Head of caudate nucleus (tissue), 42 donors: Measurements from ENCODE around the gene RPS6KA4.

Experiments
- DNase-seq, 42 donors: peaks; one replicate each; pipeline versions ENCODE4 v3.0.0 to v3.0.0-alpha.2; 2020 to 2021; ENCODE audit warnings: mixed read lengths in 7 of 42
- intact Hi-C: fragments of 100-400 bp; cut with DNase I; formaldehyde crosslinking; loops from one replicate; pipeline ENCODE4 v1.15.0; 2022

RPS6KA4 gene

DNA sequence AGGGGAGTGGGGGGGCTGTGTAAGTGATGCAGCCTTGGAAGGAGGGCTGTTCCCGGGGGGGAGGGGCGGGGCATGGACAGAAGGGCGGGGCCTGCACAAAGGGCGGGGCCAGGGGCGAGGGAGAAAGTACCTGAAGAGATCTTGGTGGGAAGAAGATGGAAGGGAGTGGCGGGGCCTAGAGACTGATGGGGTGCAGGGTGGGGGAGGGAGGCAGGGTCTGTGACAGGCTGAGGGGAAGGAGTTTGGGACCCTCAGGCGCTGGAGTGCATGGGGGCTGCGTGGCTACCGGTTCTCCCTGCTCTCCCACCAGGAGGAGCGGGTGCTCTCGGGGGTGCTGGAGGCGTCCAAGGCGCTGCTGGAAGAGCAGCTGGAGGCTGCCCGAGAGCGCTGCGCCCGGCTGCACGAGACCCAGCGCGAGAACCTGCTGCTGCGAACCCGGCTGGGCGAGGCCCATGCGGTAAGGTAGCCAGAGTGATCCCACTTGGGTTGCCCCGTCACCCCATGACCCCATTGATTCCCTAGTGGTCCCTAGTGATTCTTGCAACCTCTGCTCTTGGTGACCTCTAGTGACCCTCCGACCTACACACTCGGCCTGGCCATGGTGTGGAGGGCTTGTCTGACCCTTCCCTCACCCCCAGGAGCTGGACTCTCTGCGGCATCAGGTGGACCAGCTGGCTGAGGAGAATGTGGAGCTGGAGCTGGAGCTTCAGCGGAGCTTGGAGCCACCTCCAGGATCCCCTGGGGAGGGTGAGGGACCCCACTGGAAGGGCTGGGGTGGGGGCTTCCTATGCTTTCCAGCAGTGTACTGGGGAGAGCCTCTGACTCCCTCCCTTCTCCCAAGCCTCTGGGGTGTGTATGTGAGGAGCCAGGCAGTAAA is 15.9 kb upstream of the RPS6KA4 start:
- intact Hi-C loops = no loop called here
- DNase-seq = peak in 5 of 42 donors; percentile 21 to 51 (median 46)

DNA sequence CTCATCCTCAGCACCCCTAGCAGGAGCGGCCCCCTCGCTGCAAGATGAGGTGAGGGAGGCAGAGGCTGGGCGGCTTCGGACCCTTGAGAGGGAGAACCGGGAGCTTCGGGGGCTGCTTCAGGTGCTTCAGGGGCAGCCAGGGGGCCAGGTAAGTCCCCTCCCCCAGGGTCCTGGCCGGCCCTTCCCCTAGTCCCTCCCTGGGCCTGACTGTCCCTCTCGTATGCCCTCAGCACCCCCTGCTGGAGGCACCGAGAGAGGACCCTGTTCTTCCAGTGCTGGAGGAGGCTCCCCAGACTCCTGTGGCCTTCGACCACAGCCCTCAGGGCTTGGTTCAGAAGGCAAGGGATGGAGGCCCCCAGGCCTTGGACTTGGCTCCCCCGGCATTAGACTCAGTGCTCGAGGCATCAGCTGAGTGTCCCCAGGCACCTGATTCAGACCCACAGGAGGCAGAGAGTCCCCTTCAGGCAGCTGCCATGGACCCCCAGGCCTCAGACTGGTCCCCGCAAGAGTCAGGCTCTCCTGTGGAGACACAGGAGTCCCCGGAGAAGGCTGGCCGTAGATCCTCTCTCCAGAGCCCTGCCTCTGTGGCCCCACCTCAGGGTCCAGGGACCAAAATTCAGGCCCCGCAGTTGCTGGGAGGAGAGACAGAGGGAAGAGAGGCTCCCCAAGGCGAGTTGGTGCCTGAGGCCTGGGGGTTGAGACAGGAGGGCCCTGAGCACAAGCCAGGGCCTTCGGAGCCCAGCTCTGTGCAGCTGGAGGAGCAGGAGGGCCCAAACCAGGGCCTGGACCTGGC is 15.0 kb upstream of the RPS6KA4 start:
- intact Hi-C loops = no loop called here
- peak in 5 of 42 donors; percentile 20 to 53 (median 25) for DNase-seq

DNA sequence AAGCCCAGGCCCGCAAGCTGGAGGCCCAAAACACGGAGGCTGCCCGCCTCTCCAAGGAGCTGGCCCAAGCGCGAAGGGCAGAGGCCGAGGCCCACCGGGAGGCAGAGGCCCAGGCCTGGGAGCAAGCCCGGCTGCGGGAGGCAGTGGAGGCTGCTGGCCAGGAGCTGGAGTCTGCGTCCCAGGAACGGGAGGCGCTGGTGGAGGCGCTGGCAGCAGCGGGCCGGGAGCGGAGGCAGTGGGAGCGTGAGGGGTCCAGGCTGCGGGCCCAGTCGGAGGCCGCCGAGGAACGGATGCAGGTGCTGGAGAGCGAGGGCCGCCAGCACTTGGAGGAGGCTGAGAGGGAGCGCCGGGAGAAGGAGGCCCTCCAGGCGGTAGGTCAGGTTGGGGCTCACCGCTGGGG is 14.2 kb upstream of the RPS6KA4 start:
- intact Hi-C loops = no loop called here
- no peak for DNase-seq

GRCh38 chr11:64347193-64347867 is 11.6 kb upstream of the RPS6KA4 start:
- intact Hi-C loops = no loop called here

DNA sequence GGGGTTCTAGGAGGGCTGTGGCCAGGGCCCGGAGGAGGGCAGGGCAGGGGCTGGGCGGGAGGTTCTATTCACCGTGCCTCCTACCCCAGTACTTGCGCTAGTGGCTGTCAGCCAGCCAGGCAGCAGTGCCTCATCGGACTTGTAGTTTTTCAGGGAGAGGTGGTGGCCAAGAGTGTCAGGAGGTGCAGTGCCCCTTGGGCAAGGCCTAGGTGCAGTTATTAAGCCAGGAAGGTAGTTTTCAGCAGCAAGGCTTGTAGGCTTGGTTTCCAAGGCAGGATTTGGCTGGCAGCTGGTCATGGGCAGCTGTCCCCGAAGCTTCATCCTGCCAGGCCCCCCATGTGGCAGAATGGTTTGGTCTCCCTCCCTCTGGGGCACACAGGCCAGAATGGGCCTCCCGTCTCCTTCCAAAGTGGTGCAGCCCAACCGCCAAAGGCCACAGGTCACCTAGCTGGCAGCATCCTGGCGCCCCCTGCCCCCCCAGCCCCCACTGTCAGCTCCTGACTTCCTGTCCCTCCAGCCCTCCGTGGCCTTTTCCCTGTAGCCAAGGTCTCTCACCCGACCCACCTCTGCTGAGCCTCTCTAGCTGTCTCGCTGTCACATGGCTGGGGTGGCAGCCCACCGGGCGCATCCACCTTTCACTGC is 10.5 kb upstream of the RPS6KA4 start:
- no peak for DNase-seq
- intact Hi-C loops = no loop called here

More at GRCh38 chr11:64347193-64347867, 11.6 kb upstream of the RPS6KA4 start:
- no peak for DNase-seq

GRCh38 chr11:64349025-64349387 is 10.0 kb upstream of the RPS6KA4 start:
- DNase-seq = no peak
- intact Hi-C loops = no loop called here

DNA sequence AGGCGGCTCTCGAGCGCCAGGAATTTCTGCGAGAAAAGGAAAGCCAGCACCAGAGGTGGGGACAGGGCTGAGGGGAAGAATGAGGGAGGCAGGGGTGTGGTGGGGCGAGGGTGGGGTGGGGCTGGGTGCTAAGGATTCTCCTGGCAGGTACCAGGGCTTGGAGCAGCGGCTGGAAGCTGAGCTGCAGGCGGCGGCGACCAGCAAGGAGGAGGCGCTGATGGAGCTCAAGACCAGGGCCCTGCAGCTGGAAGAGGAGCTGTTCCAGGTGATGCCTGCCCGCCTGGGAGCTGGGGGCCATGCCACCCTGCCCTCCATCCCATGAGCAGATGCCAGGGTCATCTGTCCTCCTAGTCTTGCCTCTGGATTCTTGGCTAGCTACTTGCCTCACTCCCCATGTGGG is 9.6 kb upstream of the RPS6KA4 start:
- DNase-seq = no peak
- intact Hi-C loops = no loop called here

- no peak for DNase-seq
- intact Hi-C loops = no loop called here
These were observed 7.8 kb upstream of the RPS6KA4 start for GRCh38 chr11:64351136-64351631.

- no peak for DNase-seq
- intact Hi-C loops = no loop called here
These were observed 6.6 kb upstream of the RPS6KA4 start for GRCh38 chr11:64352099-64352994.

DNA sequence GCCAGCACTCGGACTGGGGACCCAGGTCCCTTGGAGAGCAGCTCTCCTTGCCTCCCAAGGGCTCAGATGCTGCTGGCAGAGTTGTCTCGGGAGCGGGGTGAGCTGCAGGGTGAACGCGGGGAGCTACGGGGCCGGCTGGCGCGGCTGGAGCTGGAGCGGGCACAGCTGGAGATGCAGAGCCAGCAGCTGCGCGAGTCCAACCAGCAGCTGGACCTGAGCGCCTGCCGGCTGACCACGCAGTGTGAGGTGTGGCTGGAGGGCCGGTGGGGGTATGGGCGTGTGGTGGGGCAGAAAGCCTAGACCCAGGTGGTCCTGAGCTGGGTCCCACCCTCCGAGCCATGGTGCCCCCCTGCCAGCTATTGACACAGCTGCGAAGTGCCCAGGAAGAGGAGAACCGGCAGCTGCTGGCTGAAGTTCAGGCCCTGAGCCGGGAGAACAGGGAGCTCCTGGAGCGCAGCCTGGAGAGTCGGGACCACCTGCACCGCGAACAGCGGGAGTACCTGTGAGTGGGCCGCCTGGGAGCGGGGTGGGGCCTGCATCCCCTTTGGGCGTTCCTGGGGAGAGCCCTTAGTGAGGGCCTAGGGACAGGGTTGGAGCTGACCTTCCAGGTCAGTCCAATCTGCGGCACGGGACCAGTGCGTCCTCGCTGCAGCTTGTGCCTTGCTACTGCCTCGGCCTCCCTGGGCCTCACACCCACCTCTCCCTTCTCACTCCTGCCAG is 5.8 kb upstream of the RPS6KA4 start:
- intact Hi-C loops = no loop called here

DNA sequence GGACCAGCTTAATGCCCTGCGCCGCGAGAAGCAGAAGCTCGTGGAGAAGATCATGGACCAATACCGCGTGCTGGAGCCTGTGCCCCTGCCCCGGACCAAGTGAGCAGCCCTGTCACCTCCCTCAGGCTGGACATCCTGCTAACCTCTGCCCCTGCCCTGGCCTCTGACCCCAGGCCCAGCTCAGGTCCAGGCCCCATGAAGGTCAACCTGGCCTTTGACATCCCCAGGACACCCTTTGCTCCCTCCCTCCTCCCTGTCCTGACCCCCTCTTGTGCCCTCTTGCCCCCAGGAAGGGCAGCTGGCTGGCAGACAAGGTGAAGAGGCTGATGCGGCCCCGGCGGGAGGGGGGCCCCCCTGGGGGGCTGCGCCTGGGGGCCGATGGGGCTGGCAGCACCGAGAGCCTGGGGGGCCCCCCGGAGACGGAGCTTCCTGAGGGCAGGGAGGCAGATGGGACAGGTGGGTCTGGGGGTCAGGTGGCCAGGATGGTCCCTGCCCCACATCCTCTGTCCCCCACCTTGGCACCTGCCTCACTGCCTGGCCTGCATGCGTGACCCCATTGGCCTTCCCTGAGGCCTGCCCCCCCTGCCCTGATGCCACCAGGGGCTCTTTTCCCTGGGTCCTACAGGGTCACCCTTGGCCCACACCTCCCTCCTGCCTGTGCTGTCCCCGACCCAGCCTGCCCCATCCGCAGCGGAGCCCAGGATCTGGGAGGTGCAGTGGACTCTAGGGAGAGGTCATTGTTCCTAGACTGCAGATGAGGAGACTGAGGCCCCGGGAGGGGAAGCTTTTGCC is 5.1 kb upstream of the RPS6KA4 start:
- intact Hi-C loops = no loop called here

More for the DNA sequence above, 5.8 kb upstream of the RPS6KA4 start:
- DNase-seq = no peak

GRCh38 chr11:64355078-64355940 is 3.7 kb upstream of the RPS6KA4 start:
- intact Hi-C loops = loop anchor here (5.0 kb wide), 1 partner anchor 38 kb away; the partner anchor contains the start of genes PRDX5 and TRMT112
- DNase-seq = peak; percentile 49 to 90 (median 78)

More for the DNA sequence above, 5.1 kb upstream of the RPS6KA4 start:
- DNase-seq = no peak

DNA sequence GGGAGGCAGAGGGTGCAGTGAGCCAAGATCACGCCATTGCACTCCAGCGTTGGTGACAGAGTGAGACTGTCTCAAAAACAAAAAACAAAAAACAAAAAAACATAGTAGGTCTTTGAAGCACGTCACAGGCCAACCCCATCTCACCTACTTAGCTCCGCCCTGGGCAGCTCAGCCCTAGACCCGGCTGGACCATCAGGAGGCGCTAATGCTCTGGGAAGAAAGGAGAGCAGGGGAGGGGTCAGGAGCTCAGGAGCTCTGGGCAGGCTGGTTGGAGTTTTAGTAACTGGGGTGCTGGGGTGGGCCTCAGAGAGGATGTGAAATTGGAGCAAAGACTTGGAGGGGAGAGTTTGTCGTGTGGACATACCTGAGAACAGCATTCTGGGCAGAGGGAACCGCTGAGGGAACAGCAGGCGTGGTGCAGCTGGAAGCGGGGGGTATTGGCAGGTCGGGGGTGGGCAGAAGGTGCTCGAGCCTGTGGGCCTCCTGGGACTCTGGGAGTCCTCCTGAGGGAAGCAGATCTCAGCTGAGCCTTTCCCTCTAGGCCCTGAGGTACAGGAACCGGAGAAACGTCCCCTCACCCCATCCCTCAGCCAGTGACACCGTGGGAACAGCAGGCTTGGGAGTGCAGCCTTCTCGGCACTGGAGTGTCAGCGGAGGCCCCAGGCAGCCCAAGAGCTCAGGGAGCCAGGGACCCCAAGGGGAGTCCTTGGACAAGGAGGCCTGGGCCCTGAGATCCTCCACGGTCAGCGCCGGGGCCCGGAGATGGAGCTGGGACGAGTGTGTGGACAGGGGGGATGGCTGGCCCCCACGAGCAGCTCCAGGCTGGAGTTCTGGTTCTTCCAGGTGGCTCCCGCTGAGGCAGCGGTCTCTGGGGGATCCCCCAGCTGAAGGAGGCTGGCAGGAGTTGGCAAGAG is 2.2 kb upstream of the RPS6KA4 start:
- intact Hi-C loops = loop anchor here (5.0 kb wide), 1 partner anchor 39 kb away; the partner anchor contains the start of genes PRDX5 and TRMT112
- no peak for DNase-seq

GRCh38 chr11:64357446-64357845 is 1.5 kb upstream of the RPS6KA4 start:
- intact Hi-C loops = loop anchor here (5.0 kb wide), 1 partner anchor 40 kb away; the partner anchor contains the start of genes PRDX5 and TRMT112
- no peak for DNase-seq
